WERI-Rb-1 (cell line): ENCODE data around the gene TAGAP.

Source experiments
- DNase-seq: peaks from one replicate; pipeline ENCODE4 v3.0.0-alpha.2; 2020
- H3K27ac ChIP-seq: fragments of 250-450 bp; sonication (Bioruptor Pico); 2 replicates; pipeline ENCODE4 v1.5.1; 2020; ENCODE audit warnings: mild to moderate bottlenecking, moderate library complexity
- H3K27me3 ChIP-seq: fragments of 250-450 bp; sonication (Bioruptor Pico); 2 replicates; pipeline ENCODE4 v1.5.1; 2021; ENCODE audit warnings: mild to moderate bottlenecking, low read depth, moderate library complexity; ENCODE audit not compliant: insufficient read depth, severe bottlenecking
- H3K36me3 ChIP-seq: fragments of 250-450 bp; sonication (Bioruptor Pico); 2 replicates; pipeline ENCODE4 v1.5.1; 2020; ENCODE audit warnings: mild to moderate bottlenecking, moderate library complexity
- H3K4me3 ChIP-seq: 2 replicates; pipeline ENCODE4 v1.5.1; 2011; ENCODE audit warnings: low read depth, mild to moderate bottlenecking, control low read depth, low read length
- H3K9me3 ChIP-seq: fragments of 250-450 bp; sonication (Bioruptor Pico); 2 replicates; pipeline ENCODE4 v1.5.1; 2021; ENCODE audit warnings: mild to moderate bottlenecking, moderate library complexity; ENCODE audit not compliant: severe bottlenecking
- CTCF ChIP-seq: IDR thresholded peaks from 2 replicates; pipeline ENCODE4 v1.5.1; 2011; ENCODE audit warnings: low read depth, mild to moderate bottlenecking, control low read depth, inconsistent platforms, low read length

TAGAP gene

GRCh38 chr6:159083146-159083545 lies 38.4 kb upstream of the TAGAP start:
- no peaks in the 10 kb centered on the region for H3K9me3 ChIP-seq
- no peaks in the 10 kb centered on the region for H3K27me3 ChIP-seq
- no peaks in the 10 kb centered on the region for H3K36me3 ChIP-seq
- H3K27ac ChIP-seq: no peak overlapping the region
- DNase-seq: no peak
- H3K4me3 ChIP-seq: no peak overlapping the region
- no peak for TF ChIP-seq CTCF

- no peaks in the 10 kb centered on the region for H3K27me3 ChIP-seq
- H3K4me3 ChIP-seq: no peak overlapping the region
- H3K36me3 ChIP-seq: no peaks in the 10 kb centered on the region
- no peak overlapping the region for H3K27ac ChIP-seq
- no peak for DNase-seq
- no peak for TF ChIP-seq CTCF
- no peaks in the 10 kb centered on the region for H3K9me3 ChIP-seq
Measured at GRCh38 chr6:159082039-159082815, 37.4 kb upstream of the TAGAP start.

GRCh38 chr6:159080217-159080976 lies 35.6 kb upstream of the TAGAP start:
- TF ChIP-seq CTCF: no peak
- H3K4me3 ChIP-seq: no peak overlapping the region
- no peak for DNase-seq
- no peak overlapping the region for H3K27ac ChIP-seq
- H3K27me3 ChIP-seq: no peaks in the 10 kb centered on the region
- H3K9me3 ChIP-seq: no peaks in the 10 kb centered on the region
- H3K36me3 ChIP-seq: no peaks in the 10 kb centered on the region

GRCh38 chr6:159079367-159079766 lies 34.6 kb upstream of the TAGAP start:
- no peak for TF ChIP-seq CTCF
- Histone ChIP-seq H3K36me3 (no peaks in the 10 kb centered on the region), H3K27ac (no peak overlapping the region), H3K9me3 (no peaks in the 10 kb centered on the region), H3K27me3 (no peaks in the 10 kb centered on the region), H3K4me3 (no peak overlapping the region)
- no peak for DNase-seq

GRCh38 chr6:159077123-159077522 lies 32.3 kb upstream of the TAGAP start:
- Histone ChIP-seq H3K27ac (no peak overlapping the region), H3K9me3 (no peaks in the 10 kb centered on the region), H3K36me3 (no peaks in the 10 kb centered on the region), H3K4me3 (no peak overlapping the region), H3K27me3 (no peaks in the 10 kb centered on the region)
- TF ChIP-seq CTCF: no peak
- DNase-seq: no peak
